PC-9 (cell line): ENCODE results near the gene ULK1. TPM values are rescaled to one million over a fixed set of nuclear protein-coding genes. Genes with fewer than 3 reads are reported as not detected.

ENCODE experiments used
- BruUV-seq: library from RNA; stranded (reverse); fragments of 400-500 nt; replicated peaks from 2 replicates; lab custom pipeline; 2021; lab: Mats Ljungman, UMichigan
- CTCF ChIA-PET: fragments of 300-600 bp; sonication (Branson Sonifier 250); formaldehyde crosslinking; loops from one replicate; lab custom pipeline; 2022; ENCODE audit warnings: antibody characterized with exemption; lab: Charles Lee
- POLR2A ChIA-PET: fragments of 300-600 bp; sonication (Branson Sonifier 250); formaldehyde crosslinking; loops from one replicate; lab custom pipeline; 2022; ENCODE audit warnings: antibody characterized with exemption; ENCODE audit not compliant: unreplicated experiment; lab: Charles Lee
- DNase-seq, 2 experiments: peaks; one replicate each; pipeline versions ENCODE4 v3.0.0 to v3.0.0-alpha.2; 2015 to 2022; ENCODE audit warnings: mixed read lengths in 1 of 2
- H2AFZ ChIP-seq: fragments of 200-600 bp; sonication (generic); 2 replicates; pipeline ENCODE4 v1.8.1; 2017; ENCODE audit warnings: antibody characterized with exemption
- H3F3A ChIP-seq: fragments of 200-600 bp; sonication (generic); 2 replicates; pipeline ENCODE4 v1.8.1; 2017; ENCODE audit warnings: antibody characterized with exemption, mild to moderate bottlenecking, low read depth; ENCODE audit not compliant: insufficient read depth
- H3K27ac ChIP-seq: fragments of 200-600 bp; sonication (generic); 2 replicates; pipeline ENCODE4 v1.6.1; 2016; ENCODE audit warnings: mixed run types
- H3K27me3 ChIP-seq: fragments of 200-600 bp; sonication (generic); 2 replicates; pipeline ENCODE4 v1.6.1; 2016; ENCODE audit warnings: low read depth, mixed run types; ENCODE audit not compliant: insufficient read depth
- H3K36me3 ChIP-seq: fragments of 200-600 bp; sonication (generic); 2 replicates; pipeline ENCODE4 v1.6.1; 2016; ENCODE audit warnings: low read depth, mixed run types
- H3K4me1 ChIP-seq: fragments of 200-600 bp; sonication (generic); replicated peaks from 2 replicates; pipeline ENCODE4 v1.6.1; 2016; ENCODE audit warnings: mixed run types; ENCODE audit not compliant: insufficient read depth
- H3K4me2 ChIP-seq: fragments of 200-600 bp; sonication (generic); 2 replicates; pipeline ENCODE4 v1.6.1; 2017; ENCODE audit warnings: mixed run types
- H3K4me3 ChIP-seq: fragments of 200-600 bp; sonication (generic); 2 replicates; pipeline ENCODE4 v1.6.1; 2016; ENCODE audit warnings: mixed run types
- H3K79me2 ChIP-seq: fragments of 200-600 bp; sonication (generic); 2 replicates; pipeline ENCODE4 v1.6.1; 2017; ENCODE audit warnings: low read depth, mixed run types
- H3K9me2 ChIP-seq: fragments of 200-600 bp; sonication (generic); 2 replicates; pipeline ENCODE4 v1.8.1; 2017; ENCODE audit warnings: mild to moderate bottlenecking; ENCODE audit not compliant: insufficient read depth
- H3K9me3 ChIP-seq: fragments of 200-600 bp; sonication (generic); 2 replicates; pipeline ENCODE4 v1.8.1; 2016; ENCODE audit warnings: low read depth; ENCODE audit not compliant: insufficient read depth
- H4K20me1 ChIP-seq: fragments of 200-600 bp; sonication (generic); 2 replicates; pipeline ENCODE4 v1.8.1; 2017; ENCODE audit not compliant: insufficient read depth
- CTCF ChIP-seq: fragments of 200-600 bp; sonication (generic); conservative IDR thresholded peaks from 2 replicates; pipeline ENCODE4 v1.6.1; 2017; ENCODE audit warnings: mixed run types, antibody characterized with exemption, mild to moderate bottlenecking, moderate library complexity
- EZH2 ChIP-seq: fragments of 200-600 bp; sonication (generic); IDR thresholded peaks from 2 replicates; pipeline ENCODE4 v1.8.0; 2017; ENCODE audit warnings: antibody characterized with exemption, low read depth
- intact Hi-C: fragments of 100-400 bp; cut with micrococcal nuclease; formaldehyde crosslinking; loops from one replicate; pipeline ENCODE4 v1.10.0; 2022; ENCODE audit not compliant: unreplicated experiment
- total RNA-seq: library from RNA; stranded (reverse); gene quantifications from 2 replicates; pipeline ENCODE4 v1.2.3, GENCODE V29; 2021

Gene ULK1
- total RNA-seq, 1 experiment from 2014 or later: 70.5 TPM

GRCh38 chr12:131913666-131914065, 19.2 kb downstream of the ULK1 start:
- Histone ChIP-seq H3K27me3 (no peaks in the 10 kb centered on the region), H3K27ac (no peak overlapping the region), H3K4me2 (no peak overlapping the region), H3K9me2 (no peaks in the 10 kb centered on the region), H3K4me1 (no peaks in the 10 kb centered on the region), H3K4me3 (no peak overlapping the region), H3K36me3 (peaks cover 8% of the 10 kb centered on the region), H3K9me3 (no peaks in the 10 kb centered on the region), H2AFZ (no peak overlapping the region), H3F3A (no peaks in the 10 kb centered on the region), H4K20me1 (peaks cover 9% of the 10 kb centered on the region), H3K79me2 (no peaks in the 10 kb centered on the region)
- ChIA-PET POLR2A (no interaction called here), CTCF (no interaction called here)
- no TSS peak for BruUV-seq
- intact Hi-C loops: loop anchor here (2.0 kb wide), 1 partner anchor 17 kb away; no protein-coding TSS in a partner anchor
- TF ChIP-seq EZH2 (no peak), CTCF (no peak)
- DNase-seq: no peak

- Histone ChIP-seq H3K4me3 (no peak overlapping the region), H2AFZ (no peak overlapping the region), H3K9me3 (no peaks in the 10 kb centered on the region), H3K36me3 (peaks cover 8% of the 10 kb centered on the region), H3K27me3 (no peaks in the 10 kb centered on the region), H3F3A (no peaks in the 10 kb centered on the region), H4K20me1 (peaks cover 9% of the 10 kb centered on the region), H3K4me2 (no peak overlapping the region), H3K4me1 (no peaks in the 10 kb centered on the region), H3K79me2 (no peaks in the 10 kb centered on the region), H3K9me2 (no peaks in the 10 kb centered on the region), H3K27ac (no peak overlapping the region)
- no peak for DNase-seq
- ChIA-PET CTCF (no interaction called here), POLR2A (no interaction called here)
- no peak for TF ChIP-seq EZH2
- no TSS peak for BruUV-seq
- intact Hi-C loops: no loop called here
Measured at GRCh38 chr12:131914179-131914702, 19.8 kb downstream of the ULK1 start.

- POLR2A ChIA-PET: no interaction called here
- Histone ChIP-seq H3K4me1 (no peaks in the 10 kb centered on the region), H3K9me3 (no peaks in the 10 kb centered on the region), H3K4me2 (no peak overlapping the region), H3F3A (no peaks in the 10 kb centered on the region), H4K20me1 (peaks cover 9% of the 10 kb centered on the region), H3K79me2 (no peaks in the 10 kb centered on the region), H3K9me2 (no peaks in the 10 kb centered on the region), H3K4me3 (no peak overlapping the region), H2AFZ (no peak overlapping the region), H3K36me3 (peaks cover 8% of the 10 kb centered on the region), H3K27me3 (no peaks in the 10 kb centered on the region), H3K27ac (no peak overlapping the region)
- no TSS peak for BruUV-seq
- no peak for TF ChIP-seq CTCF
- no peak for TF ChIP-seq EZH2
- intact Hi-C loops: no loop called here
- DNase-seq: no peak
- CTCF ChIA-PET: no interaction called here
Measured at GRCh38 chr12:131915000-131915689, 20.7 kb downstream of the ULK1 start.
